Vagina (tissue), 2 donors: Measurements from ENCODE around the gene SUSD3. TPM values are rescaled to one million over a fixed set of nuclear protein-coding genes. Genes with fewer than 3 reads are reported as not detected.
A peak's percentile ranks its signal among the peaks of the same experiment; 100 is the strongest.

ENCODE experiments used
- DNase-seq, 2 donors: peaks; one replicate each; pipeline ENCODE4 v3.0.0-alpha.2; 2017; ENCODE audit errors: extremely low spot score in 2 of 2
- H3K27ac ChIP-seq: fragments of 200-600 bp; sonication (generic); one replicate; pipeline ENCODE4 v1.5.1; 2019
- H3K27me3 ChIP-seq: fragments of 200-600 bp; sonication (generic); one replicate; pipeline ENCODE4 v1.5.1; 2019
- H3K36me3 ChIP-seq, 2 donors: fragments of 200-600 bp; sonication (generic); one replicate each; pipeline ENCODE4 v1.5.1; 2017 to 2019
- H3K4me1 ChIP-seq: fragments of 200-600 bp; sonication (generic); one replicate; pipeline ENCODE4 v1.5.1; 2019
- H3K4me3 ChIP-seq, 2 donors: fragments of 200-600 bp; sonication (generic); 1 replicate in 1 of 2; 2 replicates in 1 of 2; pipeline ENCODE4 v1.5.1; 2016 to 2019
- H3K9me3 ChIP-seq: fragments of 200-600 bp; sonication (generic); one replicate; pipeline ENCODE4 v1.5.1; 2019
- POLR2A ChIP-seq, 2 donors: fragments of 450-650 bp; IDR thresholded peaks; one replicate each; pipeline ENCODE4 v1.6.1; 2017; ENCODE audit warnings: antibody characterized with exemption in 2 of 2, mild to moderate bottlenecking in 2 of 2, moderate library complexity in 2 of 2
- POLR2AphosphoS5 ChIP-seq, 2 donors: sonication (generic); formaldehyde crosslinking; IDR thresholded peaks; one replicate each; pipeline ENCODE4 v1.9.0; 2017; ENCODE audit warnings: antibody characterized with exemption in 2 of 2, mild to moderate bottlenecking in 2 of 2, low read depth in 1 of 2; ENCODE audit not compliant: insufficient read depth in 1 of 2
- intact Hi-C: fragments of 100-400 bp; cut with DNase I; formaldehyde crosslinking; loops from one replicate; pipeline ENCODE4 v1.15.1; 2023
- total RNA-seq: library from RNA; depleted of rRNA; stranded (reverse); fragments of >200 nt; gene quantifications from one replicate; pipeline ENCODE4 v1.2.3, GENCODE V29; 2016
- TF ChIP-seq, protein P1 (sequence below), 3 experiments: fragments of 450-650 bp in 2 of 3; fragments of 200-600 bp in 1 of 3; sonication (generic) in 1 of 3; IDR thresholded peaks; one replicate each; pipeline ENCODE4 v1.5.1; 2017 to 2019; ENCODE audit warnings: antibody characterized with exemption in 3 of 3, mild to moderate bottlenecking in 2 of 3, moderate library complexity in 2 of 3

The SUSD3 gene
- total RNA-seq, 1 donor from 2014 or later, result 25.0 TPM

DNA sequence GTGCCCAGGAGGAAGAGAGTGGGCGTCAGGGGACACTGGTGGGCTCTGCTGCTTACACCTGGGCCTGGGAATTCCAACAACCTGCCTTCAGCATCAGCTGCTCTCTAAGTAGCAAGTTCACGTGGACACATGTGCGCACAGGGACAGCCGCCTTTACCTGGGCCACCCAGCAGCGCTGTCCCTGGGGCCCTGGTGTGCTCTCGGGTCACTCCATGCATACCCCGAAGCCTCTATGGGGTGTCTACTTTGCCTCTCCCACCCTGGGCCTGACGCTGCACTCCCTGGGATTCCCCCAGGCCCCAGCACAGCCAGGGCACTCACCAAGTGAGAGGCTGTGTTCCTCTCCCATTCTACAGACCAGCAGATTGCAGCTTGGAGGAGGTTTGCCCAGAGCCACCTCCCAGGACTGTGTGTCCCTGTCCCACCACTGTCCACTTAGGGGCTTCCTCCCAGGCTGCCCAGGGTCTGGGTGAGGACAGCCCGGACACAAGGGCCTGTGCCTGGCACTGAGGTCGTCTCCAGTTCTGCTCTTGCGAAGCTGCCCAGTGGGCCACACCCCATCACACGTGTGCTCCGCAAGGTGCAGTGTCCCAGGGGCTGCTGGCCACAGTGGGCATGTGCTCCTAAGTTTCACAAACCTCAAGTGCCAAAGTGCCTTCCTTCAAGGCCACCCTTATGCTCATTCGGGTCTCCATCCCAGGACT lies 69.7 kb downstream of the SUSD3 start:
- H3K36me3 ChIP-seq, result peaks cover 0 to 17% of the 10 kb centered on the region in 2 donors
- TF ChIP-seq POLR2AphosphoS5 (IDR thresholded peaks at IDR 0.05; ENCODE audit: insufficient read depth in 1 of 2, low read depth in 1 of 2), result no peak
- no peak for TF ChIP-seq POLR2A (IDR thresholded peaks at IDR 0.05)
- TF ChIP-seq, protein P1, sequence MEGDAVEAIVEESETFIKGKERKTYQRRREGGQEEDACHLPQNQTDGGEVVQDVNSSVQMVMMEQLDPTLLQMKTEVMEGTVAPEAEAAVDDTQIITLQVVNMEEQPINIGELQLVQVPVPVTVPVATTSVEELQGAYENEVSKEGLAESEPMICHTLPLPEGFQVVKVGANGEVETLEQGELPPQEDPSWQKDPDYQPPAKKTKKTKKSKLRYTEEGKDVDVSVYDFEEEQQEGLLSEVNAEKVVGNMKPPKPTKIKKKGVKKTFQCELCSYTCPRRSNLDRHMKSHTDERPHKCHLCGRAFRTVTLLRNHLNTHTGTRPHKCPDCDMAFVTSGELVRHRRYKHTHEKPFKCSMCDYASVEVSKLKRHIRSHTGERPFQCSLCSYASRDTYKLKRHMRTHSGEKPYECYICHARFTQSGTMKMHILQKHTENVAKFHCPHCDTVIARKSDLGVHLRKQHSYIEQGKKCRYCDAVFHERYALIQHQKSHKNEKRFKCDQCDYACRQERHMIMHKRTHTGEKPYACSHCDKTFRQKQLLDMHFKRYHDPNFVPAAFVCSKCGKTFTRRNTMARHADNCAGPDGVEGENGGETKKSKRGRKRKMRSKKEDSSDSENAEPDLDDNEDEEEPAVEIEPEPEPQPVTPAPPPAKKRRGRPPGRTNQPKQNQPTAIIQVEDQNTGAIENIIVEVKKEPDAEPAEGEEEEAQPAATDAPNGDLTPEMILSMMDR (IDR thresholded peaks at IDR 0.05), result no peak
- peak overlapping the region; percentile 99 for H3K27ac ChIP-seq
- peaks cover 78% of the 10 kb centered on the region for H3K4me1 ChIP-seq
- H3K9me3 ChIP-seq, result no peaks in the 10 kb centered on the region
- no peak overlapping the region for H3K4me3 ChIP-seq
- no peaks in the 10 kb centered on the region for H3K27me3 ChIP-seq
- intact Hi-C loops, result no loop called here
- no peak for DNase-seq

DNA sequence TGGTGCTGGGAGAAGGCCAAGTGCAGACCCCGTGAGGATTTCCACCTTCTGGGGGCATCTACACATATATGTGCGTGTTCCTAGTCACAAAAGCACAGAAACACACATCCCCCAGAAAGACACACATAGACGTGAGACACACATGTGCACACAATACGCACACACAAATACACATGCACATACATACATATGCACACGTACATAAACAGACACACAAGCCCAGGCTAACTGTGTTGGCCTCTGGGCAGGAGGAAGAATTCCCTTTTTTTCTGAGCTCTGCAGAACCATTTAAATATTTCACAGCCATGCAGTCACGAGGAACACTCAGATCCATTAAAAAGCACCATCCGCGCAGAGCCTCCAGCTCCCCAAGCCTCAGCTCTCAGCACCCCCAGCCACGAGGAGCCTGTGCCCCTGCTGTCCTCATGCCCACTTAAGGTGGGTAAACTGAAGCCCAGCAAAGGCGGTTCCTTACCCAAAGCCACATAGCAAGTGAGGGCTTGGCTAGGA lies 70.3 kb downstream of the SUSD3 start:
- intact Hi-C loops, result no loop called here
- Histone ChIP-seq H3K4me1 (peaks cover 84% of the 10 kb centered on the region), H3K27me3 (no peaks in the 10 kb centered on the region), H3K36me3 (peaks cover 0 to 14% of the 10 kb centered on the region in 2 donors), H3K4me3 (no peak overlapping the region), H3K27ac (peak overlapping the region; percentile 99), H3K9me3 (no peaks in the 10 kb centered on the region)
- DNase-seq, result no peak
- TF ChIP-seq POLR2A (IDR thresholded peaks at IDR 0.05) (no peak), POLR2AphosphoS5 (IDR thresholded peaks at IDR 0.05; ENCODE audit: insufficient read depth in 1 of 2, low read depth in 1 of 2) (no peak)
- TF ChIP-seq, protein P1 (IDR thresholded peaks at IDR 0.05), result no peak

DNA sequence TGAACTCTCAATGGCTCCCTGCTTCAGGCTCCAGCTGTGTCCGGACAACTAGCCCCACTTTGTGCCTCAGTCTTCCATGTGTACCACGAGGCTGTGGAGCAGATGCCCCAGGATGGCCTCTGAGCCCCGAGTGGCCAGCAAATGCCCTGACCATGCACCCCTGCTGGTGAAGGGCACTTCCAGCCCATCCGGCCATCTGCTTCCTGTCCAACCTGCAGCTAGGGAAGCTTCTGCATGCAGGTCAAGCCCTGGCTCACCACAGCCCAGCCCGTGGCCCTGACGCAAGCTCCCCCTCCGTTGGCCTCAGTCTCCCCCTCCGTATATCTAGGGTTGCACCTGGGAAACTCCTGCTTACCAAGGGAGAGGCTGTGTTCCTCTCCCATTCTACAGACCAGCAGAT lies 70.8 kb downstream of the SUSD3 start:
- Histone ChIP-seq H3K27me3 (no peaks in the 10 kb centered on the region), H3K36me3 (peaks cover 0 to 9% of the 10 kb centered on the region in 2 donors), H3K9me3 (no peaks in the 10 kb centered on the region), H3K4me1 (peaks cover 84% of the 10 kb centered on the region), H3K4me3 (no peak overlapping the region), H3K27ac (peak overlapping the region; percentile 99)
- no peak for DNase-seq
- intact Hi-C loops, result no loop called here
- TF ChIP-seq POLR2A (IDR thresholded peaks at IDR 0.05) (no peak), POLR2AphosphoS5 (IDR thresholded peaks at IDR 0.05; ENCODE audit: insufficient read depth in 1 of 2, low read depth in 1 of 2) (peak in 1 of 2 donors; percentile 62)
- TF ChIP-seq, protein P1 (IDR thresholded peaks at IDR 0.05), result no peak

- TF ChIP-seq POLR2AphosphoS5 (IDR thresholded peaks at IDR 0.05; ENCODE audit: insufficient read depth in 1 of 2, low read depth in 1 of 2) (peak in 1 of 2 donors; percentile 28), POLR2A (IDR thresholded peaks at IDR 0.05) (no peak)
- TF ChIP-seq, protein P1 (IDR thresholded peaks at IDR 0.05), result no peak
- no peak for DNase-seq
- H3K4me1 ChIP-seq, result peaks cover 90% of the 10 kb centered on the region
- H3K27me3 ChIP-seq, result no peaks in the 10 kb centered on the region
- peak overlapping the region; percentile 99 for H3K27ac ChIP-seq
- intact Hi-C loops, result no loop called here
- H3K36me3 ChIP-seq, result peaks cover 0 to 5% of the 10 kb centered on the region in 2 donors
- H3K9me3 ChIP-seq, result no peaks in the 10 kb centered on the region
- no peak overlapping the region for H3K4me3 ChIP-seq
Measured at GRCh38 chr9:93129691-93130500, 71.4 kb downstream of the SUSD3 start.
